Measurements from ENCODE around the gene SUPT6H. TPM values are rescaled to one million over a fixed set of nuclear protein-coding genes. Genes with fewer than 3 reads are reported as not detected.

Gene SUPT6H
- total RNA-seq = 38.8 TPM
- long read RNA-seq, full-length matches to known transcripts = 23 of 61 reads
- long read RNA-seq, partial matches to known transcripts = 32 of 61 reads
- long read RNA-seq, other reads (novel, unspliced or antisense) = 6 of 61 reads

DNA sequence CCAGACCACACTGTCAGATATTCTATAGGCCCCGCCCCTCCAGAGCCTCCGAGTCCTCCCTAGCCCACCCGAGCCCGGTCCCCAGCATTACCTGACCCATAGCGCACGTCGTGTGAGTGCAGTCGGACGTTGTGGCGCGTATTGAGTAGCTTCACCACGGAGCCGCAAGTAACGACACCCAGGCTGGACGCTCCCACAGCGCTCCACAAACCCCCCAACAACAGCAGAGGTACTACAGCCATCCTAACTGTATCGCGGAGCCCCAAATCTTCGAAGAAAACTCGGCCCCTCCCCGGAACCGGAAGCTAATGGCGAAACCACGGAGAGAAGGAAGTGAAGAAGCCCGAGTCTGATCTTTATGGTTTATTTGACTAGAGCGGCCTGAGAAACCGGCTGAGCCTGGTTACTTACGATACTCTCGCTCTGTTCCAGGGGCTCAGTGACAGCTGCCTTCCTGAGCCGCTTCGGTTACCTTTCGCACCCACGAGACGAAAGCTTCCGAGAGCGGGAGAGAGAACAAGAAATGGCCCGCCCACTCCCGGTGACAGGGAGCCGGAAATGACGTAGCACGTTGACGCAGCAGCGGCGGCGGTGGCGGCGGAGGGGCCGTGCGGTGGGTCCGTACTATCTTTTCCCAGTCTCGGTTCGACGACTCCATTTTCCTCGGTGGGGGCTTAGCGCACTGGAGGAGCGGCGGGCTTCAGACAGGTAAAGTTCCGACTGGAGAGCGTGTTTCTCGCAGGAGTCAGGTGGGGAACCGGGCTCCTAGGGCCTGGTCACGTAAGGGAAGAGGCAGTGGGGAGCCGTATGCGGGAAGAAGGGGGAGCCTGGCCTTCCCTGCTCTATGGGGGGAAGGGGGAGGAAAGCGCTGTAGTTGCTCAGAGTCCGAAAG, at the start of gene SUPT6H, which contains the start of gene SDF2:
SUPT6H (plus strand) TSS at position 571 of the 892 bp plus-strand sequence. CDS start 11,197 bp downstream, outside the sequence.
SDF2 (minus strand) TSS at position 272 of the 892 bp plus-strand sequence; CDS start at position 242, 30 bp downstream.
- DNase-seq = peak; percentile 94
- intact Hi-C loops (cut with DNase I) = no loop called here
- peak; percentile 98 for ATAC-seq (ENCODE audit: poor library complexity)

DNA sequence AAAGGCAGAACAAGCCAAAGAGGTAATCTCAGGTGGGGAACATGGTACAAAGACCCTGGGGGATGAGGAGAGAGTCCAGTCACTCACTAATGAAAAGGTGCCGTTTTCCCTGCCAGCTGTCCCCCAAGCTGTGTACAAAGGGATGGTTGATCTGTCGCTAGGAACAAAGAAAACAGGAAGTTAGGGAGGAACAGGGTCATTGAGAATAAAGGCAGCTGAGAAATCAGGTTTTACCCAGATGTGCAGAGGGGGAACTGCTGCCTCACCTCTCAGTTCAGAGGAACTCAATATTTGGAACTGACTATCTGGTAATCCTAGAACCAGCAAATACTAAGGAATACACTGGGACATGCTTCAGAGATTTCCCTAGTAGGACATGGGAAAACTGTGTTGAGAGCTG, 49.5 kb upstream of the SUPT6H start:
- intact Hi-C loops (cut with DNase I) = loop anchor here (5.0 kb wide), 2 partner anchors 65 to 115 kb away; no protein-coding TSS in a partner anchor
- no peak for ATAC-seq (ENCODE audit: poor library complexity)
- no peak for DNase-seq

DNA sequence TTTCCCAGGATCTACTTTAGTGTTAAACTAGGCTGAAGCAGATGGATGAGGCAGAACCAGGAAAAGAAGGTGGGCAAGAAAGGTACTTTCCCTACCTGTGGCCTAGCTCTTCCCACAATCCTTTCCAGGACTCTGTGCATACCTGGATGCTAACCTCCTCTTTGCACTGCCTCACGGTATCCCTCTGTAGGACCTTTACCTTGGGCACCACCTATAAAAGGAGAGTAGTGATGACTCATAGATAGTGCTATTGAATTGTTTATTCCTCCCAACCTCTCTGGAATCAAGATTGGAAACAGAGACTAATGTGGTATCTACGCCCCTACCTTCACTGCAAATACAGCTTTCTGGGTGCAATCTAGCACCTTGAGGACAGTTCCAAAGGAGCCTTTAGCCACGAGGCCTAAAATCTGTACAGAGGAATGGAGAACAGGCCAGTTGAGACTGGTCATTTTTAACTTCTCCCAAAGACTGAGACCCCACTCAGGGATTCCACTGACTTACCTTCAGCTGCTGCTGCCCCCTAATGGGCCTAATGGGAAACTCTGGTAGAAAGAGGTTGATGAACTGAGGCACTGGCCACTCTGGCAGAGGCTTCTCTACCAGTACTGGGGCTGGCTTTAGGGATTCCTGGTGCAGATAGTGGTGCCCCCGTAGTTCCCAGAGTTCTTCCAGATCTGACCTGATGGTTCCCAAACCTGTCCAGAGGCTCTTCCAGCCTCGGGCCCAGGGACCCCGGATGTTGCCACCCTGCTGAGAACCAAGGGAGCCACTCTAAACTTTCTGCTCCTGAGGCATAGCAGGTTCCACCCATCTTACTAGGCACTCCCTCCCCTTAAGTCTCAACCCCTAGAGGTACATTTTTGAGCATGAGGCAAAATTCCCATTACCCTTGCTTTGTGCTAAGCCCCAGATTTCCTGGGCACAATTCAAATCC, 48.8 kb upstream of the SUPT6H start:
- intact Hi-C loops (cut with DNase I) = loop anchor here (5.0 kb wide), 2 partner anchors 66 to 116 kb away; no protein-coding TSS in a partner anchor
- ATAC-seq (ENCODE audit: poor library complexity) = peak; percentile 66
- DNase-seq = no peak

- no peak for DNase-seq
- no peak for ATAC-seq (ENCODE audit: poor library complexity)
- intact Hi-C loops (cut with DNase I) = loop anchor here (5.0 kb wide), 2 partner anchors 67 to 117 kb away; no protein-coding TSS in a partner anchor
Measured at GRCh38 chr17:28613931-28614381, 48.0 kb upstream of the SUPT6H start, which contains the start of gene RSKR. RSKR (minus strand) TSS chr17:28614185; CDS start chr17:28614161, 24 bp downstream.

DNA sequence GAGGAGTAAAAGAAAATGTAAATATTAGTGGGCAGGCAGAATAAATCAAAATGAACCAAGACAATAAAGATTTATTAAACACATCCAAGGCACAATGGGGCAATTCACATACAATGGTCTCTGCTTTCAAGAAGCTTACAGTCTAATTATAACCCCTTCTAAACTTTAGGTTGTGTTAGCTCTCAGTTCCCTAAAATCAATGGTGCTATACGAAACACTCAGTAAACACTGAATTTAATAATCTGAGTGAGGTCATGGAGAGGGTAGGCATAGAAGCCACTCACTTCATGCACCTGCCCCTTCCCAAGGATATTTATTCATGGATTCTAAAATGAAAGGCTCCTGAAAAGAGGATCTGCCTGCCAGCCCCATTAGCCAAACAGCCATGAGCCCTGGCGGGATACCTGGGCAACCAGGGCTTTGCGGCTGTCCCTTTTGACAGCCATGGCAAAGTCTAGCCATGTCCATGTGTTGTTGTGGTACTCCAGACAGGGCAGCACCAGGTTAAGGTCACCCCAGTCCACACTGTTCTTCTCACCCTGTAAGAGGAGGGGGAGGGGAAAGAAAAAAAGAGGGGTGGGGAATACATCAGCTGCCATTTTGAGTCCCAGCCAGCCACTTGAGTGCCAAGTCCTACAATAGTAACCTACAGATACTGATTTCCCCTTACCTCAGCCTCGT, 46.6 kb upstream of the SUPT6H start:
- intact Hi-C loops (cut with DNase I) = no loop called here
- no peak for ATAC-seq (ENCODE audit: poor library complexity)
- no peak for DNase-seq

GRCh38 chr17:28616281-28616680, 45.7 kb upstream of the SUPT6H start:
- intact Hi-C loops (cut with DNase I) = no loop called here
- DNase-seq = no peak
- no peak for ATAC-seq (ENCODE audit: poor library complexity)

DNA sequence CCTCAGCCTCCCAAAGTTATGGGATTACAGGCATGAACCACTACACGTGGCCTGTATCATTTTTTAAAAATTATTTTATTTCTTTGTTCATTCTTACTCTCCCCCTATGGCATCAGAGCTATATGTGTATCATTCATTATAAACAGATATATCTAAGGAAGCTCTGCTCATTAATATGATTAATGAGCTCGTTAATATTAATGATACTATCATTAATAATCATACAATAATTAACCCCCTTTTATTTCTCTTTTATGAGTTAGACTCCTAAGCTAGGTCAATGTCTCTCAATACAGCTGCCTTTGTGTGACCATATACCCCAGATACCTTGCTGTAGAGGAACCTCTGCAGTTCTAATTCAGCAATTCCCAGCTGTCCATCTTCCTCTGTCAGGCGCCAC, 43.5 kb upstream of the SUPT6H start:
- ATAC-seq (ENCODE audit: poor library complexity) = no peak
- no peak for DNase-seq
- intact Hi-C loops (cut with DNase I) = no loop called here

DNA sequence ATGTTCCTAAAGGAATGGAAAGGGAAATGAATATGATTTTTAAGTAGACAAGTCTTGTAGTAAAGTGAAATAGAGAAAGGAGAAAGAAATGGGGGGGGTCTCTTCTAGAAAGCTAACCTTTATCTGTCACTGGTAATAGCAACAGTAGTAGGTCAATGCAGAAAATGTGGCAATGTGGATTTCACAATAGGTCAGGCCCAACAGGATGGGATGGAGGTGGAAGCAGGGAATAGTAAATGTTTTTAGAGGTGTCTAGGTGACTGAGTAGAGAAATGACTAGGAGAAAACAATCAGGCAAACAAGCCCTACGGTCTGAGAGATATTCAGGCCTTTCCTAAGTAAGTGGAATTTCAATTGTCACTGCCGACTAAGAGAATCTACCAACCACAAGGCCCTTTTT, 42.0 kb upstream of the SUPT6H start:
- intact Hi-C loops (cut with DNase I) = no loop called here
- ATAC-seq (ENCODE audit: poor library complexity) (no peak), DNase-seq (no peak)

DNA sequence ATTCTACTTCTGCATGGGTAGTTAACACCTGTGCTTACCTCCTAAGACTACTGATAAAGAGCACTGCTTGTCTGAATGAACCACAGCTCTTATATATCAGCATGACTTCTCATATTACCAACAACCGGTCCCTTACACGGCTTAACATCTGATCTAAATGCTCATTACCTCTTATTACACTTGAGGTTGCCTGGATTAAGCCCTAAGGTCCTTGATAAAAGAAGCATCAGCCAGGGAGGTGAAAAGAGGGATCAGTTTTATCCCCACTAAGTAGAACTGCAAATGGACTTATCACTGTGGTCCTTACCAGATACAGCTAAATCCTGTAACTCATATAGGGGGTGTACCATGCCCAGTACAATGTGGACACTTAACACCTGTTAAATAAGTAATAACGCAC, 39.8 kb upstream of the SUPT6H start:
- intact Hi-C loops (cut with DNase I) = no loop called here

GRCh38 chr17:28623696-28624095, 38.3 kb upstream of the SUPT6H start:
- ATAC-seq (ENCODE audit: poor library complexity) (peak; percentile 72), DNase-seq (peak; percentile 47)
- intact Hi-C loops (cut with DNase I) = no loop called here

More for the DNA sequence above, 39.8 kb upstream of the SUPT6H start:
- ATAC-seq (ENCODE audit: poor library complexity) (no peak), DNase-seq (no peak)

DNA sequence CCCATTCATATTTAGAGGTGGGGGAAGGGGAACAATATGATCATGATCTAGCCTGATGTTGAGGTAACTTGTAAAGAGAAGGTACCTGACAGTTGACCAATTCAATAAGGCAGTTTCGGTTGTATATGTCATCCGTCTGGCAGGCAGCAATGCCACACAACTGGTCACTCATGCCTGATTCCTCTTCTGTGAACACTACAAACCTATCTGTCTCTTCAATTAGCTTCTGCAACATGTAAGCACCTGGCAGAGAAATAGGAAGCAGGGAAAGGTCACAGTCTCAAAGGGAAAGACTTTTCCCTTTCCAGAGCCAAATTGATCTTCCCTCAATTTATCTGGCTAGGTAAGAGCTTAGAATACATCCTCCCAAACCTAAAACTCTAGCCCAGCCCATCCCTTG, 37.9 kb upstream of the SUPT6H start:
- intact Hi-C loops (cut with DNase I) = no loop called here
- peak; percentile 25 for ATAC-seq (ENCODE audit: poor library complexity)
- no peak for DNase-seq

DNA sequence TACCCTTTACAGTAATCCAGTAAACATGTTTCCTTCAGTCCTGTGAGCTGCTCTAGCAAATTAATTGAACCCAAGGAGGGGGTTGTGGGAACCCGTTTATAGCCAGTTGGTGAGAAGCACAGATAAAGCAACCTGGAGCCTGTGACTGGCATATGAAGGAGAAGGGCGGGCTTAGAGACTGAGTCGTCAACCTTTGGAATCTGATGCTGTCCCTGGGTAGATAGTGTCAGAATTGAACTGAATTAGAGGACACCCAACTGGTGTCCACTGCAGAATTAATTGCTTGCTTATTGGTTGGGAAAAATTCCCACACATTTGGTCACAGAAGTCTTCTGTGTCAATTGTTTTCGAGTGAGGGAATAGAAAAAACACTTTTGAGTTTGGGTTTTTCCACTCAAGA, 35.2 kb upstream of the SUPT6H start:
- no peak for DNase-seq
- ATAC-seq (ENCODE audit: poor library complexity) = no peak
- intact Hi-C loops (cut with DNase I) = no loop called here

- no peak for DNase-seq
- ATAC-seq (ENCODE audit: poor library complexity) = no peak
- intact Hi-C loops (cut with DNase I) = no loop called here
Measured at GRCh38 chr17:28634206-28634865, 27.7 kb upstream of the SUPT6H start.

- no peak for ATAC-seq (ENCODE audit: poor library complexity)
- intact Hi-C loops (cut with DNase I) = no loop called here
- DNase-seq = no peak
Measured at GRCh38 chr17:28635506-28635905, 26.5 kb upstream of the SUPT6H start.

GRCh38 chr17:28641579-28641978, 20.4 kb upstream of the SUPT6H start:
- intact Hi-C loops (cut with DNase I) = no loop called here

DNA sequence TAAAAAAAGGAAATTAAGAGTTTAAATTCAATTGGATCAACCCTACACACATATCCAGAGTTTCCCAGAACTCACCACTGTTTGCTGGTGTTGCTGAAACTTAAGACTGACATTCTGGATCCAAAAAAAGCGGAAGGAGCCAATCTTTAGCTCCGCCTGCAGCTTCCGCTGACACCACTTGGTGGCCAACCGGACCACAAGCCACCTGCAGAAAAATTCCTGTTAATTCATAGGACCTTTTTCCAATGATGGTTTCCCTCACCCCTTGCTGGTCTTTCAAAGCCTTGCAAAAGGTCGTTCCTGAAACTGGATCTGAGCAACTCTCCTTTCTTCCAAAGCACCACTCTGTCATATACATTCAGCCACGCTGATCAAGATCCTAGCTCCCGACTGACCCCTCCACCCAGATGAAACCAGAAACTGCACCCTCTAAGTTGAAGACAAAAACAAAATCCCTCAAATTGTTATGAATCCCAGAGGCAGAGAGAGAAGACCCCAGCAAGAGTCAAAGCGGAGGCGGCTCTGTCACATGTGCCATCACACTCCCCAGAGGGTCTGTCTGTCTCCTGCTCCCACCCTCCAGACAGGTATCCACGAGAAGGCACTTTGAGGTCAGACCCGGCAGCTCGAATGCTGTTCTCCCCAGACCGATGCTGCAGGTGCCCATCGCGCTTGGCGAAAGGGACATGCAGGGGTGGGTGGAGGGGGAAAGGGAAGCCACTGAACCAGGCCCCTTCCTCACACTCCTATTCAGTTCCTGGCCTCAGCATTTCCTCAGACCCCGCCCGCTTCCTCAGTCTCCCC, 17.8 kb upstream of the SUPT6H start:
- ATAC-seq (ENCODE audit: poor library complexity) (peak; percentile 2), DNase-seq (peak; percentile 63)
- intact Hi-C loops (cut with DNase I) = no loop called here

More at GRCh38 chr17:28641579-28641978, 20.4 kb upstream of the SUPT6H start:
- no peak for DNase-seq
- no peak for ATAC-seq (ENCODE audit: poor library complexity)

All from Right ventricle myocardium superior (tissue), 1 donor.